ENCODE results near the gene EPB41L3.

DNA sequence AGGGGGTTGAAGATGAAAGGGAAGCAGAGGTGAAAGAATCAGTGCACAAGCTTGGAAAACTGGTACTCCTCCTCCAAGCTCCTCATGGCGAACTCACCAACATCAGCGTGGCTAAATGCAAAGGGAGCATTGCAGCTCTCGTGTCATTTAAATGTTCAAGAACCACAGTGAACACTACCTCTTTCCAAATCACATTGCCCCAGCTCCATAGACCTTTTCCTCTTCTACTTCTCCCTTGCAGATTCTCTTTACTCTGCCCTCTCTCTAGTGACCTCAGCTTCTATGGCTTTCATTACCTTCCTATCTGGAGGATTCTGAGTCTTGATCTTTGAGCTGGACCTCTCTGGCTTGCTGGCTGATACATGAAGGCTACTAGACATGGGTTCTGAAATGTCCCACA, 14.3 kb downstream of the EPB41L3 start:
- TF ChIP-seq EZH2phosphoT487 (IDR thresholded peaks at IDR 0.05; ENCODE audit: insufficient read depth, low read depth): no peak
- no peak for TF ChIP-seq EZH2 (IDR thresholded peaks at IDR 0.05; ENCODE audit: insufficient read depth, poor library complexity, severe bottlenecking)

All from GM23248 (cell line).